Left hindlimb (tissue), 1 donor: ENCODE results near the gene N4BP2.

Experiments
- DNase-seq: peaks from one replicate; pipeline ENCODE4 v3.0.0-alpha.2; 2018

The N4BP2 gene

DNA sequence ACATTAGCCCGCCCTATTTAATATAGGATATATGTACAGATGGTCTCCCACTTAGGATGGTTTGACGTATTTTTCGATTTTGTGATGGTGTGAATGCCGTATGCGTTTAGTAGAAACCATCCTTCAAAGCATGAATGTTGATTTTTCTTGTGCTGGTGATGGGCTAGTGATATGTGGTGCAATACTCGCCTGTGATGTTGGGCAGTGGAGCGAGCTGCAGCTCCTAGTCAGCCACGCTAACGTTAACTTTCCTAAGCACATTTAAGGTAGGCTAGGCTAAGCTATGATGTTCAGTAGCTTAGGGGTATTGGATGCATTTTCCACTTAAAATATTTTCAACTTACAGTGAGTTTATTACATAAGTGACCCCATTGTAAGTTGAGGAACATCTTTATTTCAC, 103.6 kb downstream of the N4BP2 start:
- no peak for DNase-seq

DNA sequence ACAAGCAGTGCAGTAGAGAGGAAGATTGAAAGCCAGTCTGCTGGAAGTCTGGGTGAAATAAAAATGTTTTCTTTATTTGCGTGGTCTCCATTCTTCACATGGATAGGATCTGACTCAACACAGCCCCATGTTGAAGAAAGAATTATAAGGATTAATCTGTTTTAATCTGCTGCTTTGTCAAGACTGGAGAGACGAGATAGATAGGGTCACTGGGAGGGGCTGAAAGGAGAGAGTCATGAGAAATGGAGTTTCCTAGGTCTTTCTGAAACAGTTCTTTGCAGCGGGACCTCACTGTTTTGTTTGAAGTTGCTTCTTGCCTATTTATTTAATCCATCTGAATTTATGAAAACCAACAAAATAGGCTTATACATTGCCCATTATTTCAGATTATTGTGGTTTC, 107.8 kb downstream of the N4BP2 start:
- no peak for DNase-seq

DNA sequence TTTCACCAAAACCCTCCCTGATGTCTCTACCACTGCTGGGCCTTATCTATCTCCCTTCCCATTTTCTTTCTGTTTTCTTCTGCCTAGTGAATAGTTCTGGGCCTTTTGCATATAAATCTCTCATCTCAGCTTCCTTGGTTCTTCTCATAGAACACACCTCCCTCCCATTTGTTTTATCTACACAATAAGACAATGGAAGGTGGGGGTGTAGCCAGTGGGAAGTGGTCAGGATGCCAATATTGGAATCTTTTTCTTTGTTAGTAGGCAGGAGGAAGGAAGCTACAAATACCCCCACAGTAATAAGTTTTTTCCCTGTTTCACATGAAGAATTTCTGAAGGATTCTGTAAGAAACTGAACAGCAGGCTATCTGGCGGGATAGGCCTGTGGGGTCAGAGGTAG, 109.3 kb downstream of the N4BP2 start:
- no peak for DNase-seq

DNA sequence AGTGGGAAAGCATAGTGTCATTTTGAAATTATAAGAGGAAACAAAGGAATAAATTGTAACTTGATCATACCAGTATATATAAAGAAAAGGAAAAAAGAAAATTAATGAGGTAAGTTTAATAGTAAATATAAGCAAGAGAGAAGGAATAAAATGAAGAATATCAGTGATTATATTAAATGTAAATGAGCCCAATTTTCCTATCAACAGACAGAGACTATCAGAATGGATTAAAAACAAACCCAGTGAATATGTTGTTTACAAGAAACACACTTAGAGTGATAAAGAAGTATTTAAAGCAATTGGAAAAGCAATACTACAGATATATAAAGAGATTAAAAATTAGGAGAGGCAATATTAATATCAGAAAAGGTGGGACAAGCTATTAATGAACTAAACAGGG, 111.4 kb downstream of the N4BP2 start:
- no peak for DNase-seq

DNA sequence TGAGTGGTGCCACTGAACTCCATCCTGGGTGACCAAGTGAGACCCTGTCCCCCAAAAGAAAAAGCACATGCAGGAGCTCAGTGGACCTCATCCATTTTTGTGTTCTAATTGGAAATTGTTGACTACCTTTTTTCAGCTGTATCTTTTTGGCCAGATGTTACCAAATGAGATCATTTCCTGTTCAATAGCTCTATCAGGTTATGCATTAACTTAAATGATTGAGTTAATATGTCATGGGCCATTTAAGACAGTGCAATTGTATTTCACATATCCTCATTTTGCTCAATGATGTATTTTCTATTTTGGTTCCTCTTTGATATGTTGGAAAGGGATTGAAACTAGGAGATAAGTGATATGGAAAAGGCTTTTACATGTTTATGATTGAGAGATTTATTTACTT, 113.9 kb downstream of the N4BP2 start:
- no peak for DNase-seq

DNA sequence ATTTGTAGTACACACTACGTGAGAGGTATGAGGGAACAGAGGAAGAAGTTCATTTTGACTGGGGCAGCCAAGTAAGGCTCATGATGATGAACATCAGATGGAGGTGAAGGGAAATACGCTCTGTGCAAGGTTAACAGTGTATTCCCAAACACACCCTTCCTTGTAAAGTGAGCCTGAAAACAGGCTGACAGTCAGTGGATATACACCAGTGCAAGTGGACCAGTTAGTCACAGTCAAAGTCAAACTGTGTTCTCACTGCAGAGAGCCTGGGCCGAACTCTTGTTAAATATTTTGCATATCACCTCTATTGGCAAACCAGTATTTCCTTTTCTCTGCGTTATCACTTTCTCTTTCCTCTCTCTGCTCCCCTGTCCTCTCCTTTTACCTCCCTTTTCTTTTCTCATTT, 116.8 kb downstream of the N4BP2 start:
- DNase-seq: no peak

DNA sequence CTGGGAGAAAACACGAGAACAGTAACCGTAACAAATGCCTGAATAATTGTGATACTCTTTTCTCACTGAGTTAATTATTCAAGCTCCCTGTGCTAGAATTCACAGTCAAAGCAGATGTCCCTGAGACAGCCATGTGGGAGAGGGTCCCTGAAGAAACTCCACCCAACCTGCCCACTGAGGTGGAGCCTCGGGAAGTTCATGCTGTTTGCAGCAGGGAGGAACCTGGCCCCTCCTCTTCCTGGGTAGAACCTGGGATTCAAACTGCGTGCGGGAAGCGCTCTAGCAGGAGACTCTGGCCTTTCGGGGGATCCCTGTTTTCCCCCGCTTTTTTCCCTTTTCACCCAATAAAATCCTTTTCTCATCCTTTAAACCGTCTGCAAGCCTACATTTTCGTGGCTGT, 120.0 kb downstream of the N4BP2 start:
- no peak for DNase-seq

DNA sequence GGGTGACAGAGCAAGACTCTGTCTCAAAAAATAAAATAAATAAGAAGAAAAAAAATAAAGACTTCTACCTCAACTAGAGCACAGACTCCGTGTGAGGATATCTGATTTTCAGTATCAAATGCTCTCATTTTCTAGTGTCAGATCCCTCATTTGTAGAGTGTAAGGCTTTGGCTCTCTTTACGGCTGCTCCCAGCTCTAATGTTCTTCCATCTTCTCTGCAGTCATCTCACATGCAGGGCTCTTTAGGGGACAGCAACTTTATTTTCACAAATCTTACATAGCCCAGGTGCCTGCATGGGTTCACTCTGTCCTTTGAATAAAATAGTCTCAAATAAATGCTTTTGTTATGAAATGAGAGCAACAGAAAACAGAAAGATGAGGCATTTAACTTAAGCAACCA, 120.9 kb downstream of the N4BP2 start:
- no peak for DNase-seq

DNA sequence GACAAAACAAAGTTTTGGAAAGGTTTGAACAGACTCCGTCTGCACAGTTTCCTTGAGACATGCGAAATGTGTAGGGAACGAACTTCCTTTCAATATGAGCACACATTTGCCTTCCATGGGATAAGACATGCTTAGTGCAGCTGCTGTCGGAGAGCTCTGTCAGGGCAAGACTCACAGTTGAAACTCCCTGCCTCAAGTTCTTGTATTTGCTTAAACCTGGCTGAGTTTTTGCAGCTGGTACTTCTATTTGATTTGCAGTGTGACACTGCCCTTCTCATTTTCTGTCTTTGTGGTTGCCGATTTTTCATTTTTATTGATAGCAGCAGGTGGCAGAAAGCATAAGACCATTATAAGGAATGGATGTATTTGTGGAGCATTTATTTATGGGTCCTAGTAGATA, 122.0 kb downstream of the N4BP2 start:
- no peak for DNase-seq

DNA sequence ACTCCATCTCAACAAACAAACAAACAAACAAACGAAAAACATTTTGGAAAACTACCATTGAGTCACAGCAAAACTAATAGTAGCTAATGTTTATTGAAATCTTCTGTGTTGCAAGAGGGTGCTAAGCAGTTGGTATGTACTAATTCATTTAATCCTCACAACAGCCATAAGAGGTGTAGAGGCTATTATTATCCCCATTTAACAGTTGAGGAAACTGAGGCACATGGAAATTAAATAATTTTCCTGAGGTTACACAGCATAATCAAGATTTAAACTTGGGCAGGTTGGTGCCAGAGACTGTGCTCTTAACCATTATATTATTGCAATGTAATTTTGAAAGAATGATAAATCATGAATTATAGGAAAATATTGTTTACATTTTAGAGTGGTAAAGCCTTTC, 122.7 kb downstream of the N4BP2 start:
- DNase-seq: no peak

DNA sequence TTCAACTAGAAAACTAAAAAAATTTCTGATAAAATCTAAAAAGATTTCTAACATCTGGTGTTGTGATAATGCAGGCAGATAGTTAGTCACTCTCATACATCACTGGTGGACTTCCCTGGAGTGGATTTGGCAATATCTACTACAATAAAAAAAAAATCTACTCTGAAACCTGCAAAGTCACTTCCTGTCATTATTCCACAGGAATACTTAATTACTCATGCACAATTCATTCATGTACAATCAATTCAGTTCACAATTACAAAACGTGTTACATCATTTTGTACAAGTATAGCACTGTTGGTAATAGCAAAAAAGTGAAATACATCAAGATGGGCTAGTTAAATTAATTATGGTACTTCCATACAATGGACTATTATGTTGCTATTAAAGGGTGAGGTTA, 123.7 kb downstream of the N4BP2 start:
- DNase-seq: no peak

DNA sequence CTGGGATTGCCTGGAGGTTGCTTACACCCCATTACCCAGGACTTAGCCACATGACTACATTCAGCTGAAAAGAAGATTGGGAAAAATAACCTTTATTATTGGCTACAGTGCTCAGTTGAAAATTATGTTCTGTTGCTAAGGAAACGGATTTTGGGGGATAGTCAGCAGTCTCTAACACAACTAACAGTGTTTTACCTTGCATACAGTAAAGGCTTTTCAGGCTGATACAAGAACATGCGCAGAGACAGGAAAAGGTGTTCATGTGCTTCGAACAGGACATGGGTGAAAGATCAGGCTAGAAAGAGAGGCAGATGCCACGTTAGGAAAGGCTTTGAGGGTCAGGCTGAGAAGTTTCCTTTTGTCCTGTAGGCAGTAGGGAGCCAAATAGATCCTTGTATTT, 125.4 kb downstream of the N4BP2 start:
- DNase-seq: no peak

DNA sequence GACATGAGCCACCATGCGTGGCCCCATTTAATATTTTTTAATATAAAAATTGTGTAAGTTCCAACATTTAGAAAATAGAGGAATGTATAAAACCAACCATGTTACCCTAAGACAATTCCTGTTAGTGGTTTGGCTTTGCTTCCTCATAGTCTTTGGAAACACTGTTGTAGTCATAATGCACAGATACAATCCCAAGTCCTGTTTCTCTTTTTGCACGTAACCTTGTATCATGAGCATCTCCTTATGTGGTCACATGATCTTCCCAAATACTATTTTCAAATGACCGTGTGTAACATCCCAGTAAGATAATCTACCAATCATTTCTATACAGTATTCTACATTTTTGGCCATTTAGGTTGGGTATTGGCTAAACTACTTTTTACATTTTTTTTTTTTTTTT, 126.3 kb downstream of the N4BP2 start:
- no peak for DNase-seq

DNA sequence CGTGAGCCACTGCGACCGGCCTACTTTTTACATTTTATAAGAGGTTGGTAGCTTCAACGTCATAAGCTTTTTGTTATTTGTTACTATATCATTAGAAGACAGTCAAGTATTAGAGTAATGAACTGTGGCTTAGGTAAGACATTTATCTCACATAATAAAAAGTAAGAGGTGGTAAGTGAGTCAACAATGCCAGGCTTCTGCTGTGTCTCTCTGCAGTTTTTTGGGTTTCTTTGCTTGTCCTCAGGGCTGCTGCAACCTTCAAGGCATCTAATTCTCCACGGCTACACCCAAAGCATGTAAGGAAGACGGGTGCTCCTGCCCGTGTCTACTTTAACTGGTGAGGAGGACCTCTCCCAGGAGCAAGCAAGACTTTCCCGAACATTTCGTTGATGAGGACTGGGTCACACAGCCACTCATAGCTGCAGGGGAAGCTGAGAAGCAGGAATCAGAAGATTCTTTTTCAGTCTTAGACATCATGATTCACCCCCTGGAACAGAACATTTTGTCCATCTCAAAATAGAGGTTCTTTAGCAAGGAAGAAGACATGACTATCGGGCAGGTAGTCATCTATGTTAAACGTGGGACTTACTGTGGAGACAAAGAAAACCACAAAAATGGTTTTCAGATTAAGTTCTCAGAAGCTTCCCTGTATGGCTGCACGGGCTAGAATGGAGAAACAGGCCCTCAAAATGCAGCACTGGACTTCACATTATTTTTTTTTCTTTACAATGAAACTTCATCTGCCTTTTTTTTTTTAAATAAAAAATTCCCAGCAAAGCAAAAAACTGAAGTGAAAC, 127.2 kb downstream of the N4BP2 start:
- DNase-seq: no peak

DNA sequence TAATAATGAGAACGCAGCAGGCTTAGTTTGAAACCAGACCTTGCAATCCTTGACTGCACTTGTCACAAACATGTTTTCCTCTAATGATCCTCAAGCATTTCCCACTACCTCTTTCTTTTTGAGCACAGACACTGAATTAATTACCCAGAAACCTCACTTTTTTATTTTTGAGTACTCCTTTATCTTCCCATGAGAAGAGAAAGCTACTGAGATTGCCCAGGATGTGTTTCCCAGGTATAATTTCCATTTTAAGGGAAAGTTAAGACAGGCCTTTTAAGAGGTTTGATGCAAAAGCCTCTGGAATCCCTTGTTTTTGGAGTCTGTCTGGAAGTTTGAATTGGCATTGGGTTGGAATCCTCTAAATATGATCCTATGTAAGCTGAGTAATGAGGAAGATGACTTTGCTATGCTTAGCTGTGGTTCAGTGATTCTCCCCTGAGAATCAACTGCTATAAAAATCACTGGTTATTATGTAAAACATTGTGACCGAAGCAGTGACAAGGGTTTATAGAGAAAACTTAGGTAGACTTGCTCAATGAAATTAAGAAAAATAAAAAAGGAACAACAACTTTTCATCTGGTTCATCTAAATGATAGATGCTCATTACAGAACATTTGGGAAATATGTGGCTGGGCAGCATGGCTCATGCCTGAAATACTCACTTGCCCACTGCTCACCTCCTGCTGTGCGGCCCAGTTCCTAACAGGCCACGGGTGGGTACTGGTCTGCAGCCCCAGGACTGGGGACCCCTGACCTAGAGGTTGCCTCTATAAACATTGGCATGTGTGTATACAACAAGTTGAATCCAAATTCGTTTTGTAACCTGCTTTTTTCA, 129.4 kb downstream of the N4BP2 start:
- no peak for DNase-seq

DNA sequence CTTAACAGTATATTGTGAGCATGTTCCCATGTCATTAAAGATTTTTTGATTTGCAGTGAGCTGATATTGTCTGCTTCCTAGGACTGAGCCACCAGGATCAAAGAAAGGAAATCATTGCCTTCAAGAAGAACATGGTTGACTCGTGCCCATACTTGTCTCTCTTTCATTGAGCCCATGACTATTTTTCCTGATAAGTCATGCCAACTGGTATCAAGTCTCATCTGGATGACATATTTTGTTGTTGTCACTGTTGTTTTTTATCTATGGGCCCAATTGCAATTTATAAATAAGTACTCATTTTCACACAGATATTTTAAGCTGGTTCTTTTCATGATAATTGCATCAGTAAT, 130.0 kb downstream of the N4BP2 start:
- no peak for DNase-seq

DNA sequence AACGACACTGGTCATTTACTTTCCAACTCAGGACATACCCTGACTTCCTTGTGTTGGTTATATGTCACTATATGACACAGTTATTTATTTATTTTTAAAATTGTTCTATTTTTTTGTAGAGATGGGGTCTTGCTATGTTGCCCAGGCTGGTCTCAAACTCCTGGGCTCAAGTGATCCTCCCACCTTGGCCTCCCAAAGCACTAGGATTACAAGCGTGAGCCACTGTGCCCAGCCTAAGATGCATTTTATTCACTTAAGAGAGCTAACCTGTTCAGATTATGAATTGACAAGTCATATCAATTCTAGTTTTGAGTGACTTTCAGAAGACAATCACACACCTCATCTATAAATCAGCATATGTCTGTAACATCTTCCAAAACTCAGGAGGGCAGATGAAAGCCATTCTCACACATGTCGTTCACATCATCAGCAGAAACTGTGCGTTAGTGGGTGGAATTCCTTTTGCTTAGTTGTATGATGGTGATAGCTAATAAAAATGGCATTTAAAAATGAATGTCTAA, 130.8 kb downstream of the N4BP2 start:
- DNase-seq: no peak

DNA sequence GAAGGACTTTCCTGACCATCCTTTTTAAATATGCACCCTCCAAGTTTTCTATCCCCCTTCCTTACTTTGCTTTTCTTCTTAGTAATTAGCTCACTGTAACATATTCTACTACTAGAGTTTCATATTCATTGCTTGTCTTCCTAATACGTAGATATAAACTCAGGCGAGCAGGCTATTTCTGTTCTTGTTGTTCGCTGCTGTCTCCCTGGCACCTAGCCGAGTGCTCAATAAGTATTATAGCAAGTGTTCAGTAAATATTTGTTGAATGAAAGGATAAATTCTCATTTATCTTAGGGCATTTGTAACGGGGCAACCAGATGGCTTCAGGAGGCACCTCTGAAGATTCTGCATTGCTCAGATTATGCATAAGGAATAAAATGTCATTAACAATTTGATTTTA, 133.4 kb downstream of the N4BP2 start:
- no peak for DNase-seq

DNA sequence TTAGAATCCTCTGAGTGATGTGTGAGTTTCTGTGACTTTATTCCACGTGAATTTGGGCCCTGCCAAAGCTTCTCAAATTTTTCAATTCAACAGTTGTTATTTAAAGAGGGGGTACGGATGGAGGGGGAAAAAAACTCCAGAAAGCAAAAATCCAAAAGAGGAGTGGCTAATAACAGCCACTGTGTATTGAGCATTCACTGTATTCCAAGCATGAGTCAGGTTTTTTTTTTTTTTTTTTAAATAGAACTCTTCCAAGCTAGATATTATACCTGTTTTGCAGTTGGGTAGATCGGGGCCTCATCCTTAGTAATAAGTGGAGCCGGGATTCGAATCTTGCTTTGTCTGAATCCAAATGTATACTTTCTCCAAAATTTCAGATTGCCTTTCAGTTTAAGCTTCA, 133.8 kb downstream of the N4BP2 start:
- DNase-seq: no peak

DNA sequence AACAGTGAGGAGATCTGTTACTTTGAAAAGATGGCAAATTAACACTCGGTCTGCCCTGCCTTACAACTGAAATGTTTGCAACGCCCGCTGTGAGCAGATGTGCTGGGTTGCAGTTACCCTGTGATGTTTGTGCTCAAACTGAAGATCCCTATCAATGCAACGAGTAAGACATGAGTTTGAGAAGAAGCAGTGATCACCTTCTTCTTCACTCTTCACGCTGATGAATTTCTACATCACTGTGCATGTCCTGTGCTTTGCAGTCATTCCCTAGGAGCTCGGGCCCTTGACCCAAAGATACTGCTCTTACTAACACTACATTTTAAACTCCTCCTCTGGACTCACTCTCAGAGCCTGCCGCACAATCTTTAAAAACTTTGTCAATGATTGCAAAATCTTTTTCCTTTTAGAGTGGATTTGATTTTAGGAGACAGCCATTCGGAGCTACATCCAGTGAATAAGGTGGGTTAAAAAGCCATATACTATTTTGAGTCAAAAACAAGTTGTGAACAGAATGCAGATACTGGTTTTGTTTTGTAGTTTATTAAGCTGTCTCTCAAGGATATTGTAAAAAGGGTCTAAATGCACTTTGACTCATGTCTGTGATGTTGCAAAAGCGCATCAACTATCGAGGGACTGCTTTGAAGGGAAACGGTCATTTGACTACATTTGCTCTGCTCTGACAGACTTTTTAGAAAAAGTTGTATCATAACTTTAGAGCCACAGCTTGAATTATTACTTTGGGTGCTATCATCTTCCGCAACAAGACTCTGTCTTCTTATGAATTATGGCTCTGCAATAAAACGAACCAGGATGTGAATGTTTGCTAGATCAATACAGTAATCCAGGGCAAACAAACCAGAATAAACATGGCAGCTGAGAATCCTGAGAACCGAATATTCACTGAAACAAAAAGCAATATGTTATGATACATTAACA, 134.5 kb downstream of the N4BP2 start:
- no peak for DNase-seq

DNA sequence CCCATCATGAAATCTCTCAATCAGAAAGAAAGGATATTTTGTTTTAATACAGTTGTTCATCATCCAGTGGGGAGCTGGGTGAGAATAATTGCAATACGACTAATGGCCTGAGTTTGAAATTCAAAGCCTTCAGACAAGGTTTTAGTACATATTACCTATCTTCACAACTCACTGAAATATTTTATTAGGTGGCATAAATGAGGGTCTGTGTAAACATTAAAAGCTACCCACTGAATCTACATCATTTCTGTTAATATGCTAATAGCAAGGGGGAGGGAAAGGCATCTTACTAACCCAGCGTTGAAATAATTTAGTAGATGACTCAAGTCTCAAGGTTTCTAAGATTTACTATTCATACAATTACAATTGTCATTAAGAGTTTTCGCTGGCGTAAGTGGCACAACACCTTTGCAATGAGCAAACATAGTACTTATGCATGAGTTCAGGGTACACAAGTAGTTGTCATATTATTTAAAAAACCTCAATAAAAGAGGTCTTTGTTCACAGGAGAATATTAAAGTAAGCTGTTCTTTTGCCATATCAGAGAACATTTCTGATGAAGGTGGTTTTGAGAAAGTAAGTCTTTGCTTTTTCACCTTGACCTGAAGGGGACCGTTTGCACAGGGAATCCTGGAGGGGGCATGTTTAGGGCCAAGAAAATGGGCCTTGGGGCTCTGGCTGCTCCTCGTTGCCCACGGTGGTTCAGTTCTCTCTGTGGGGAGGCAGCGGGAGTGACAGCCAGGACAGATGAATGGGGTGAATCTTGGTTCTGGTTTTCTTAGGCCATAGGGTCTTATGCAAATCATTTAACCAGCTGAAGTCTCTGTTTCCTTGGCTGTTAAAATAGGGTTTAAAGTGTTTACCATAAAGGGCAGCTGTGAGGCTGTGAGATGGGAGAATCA, 135.7 kb downstream of the N4BP2 start:
- no peak for DNase-seq

DNA sequence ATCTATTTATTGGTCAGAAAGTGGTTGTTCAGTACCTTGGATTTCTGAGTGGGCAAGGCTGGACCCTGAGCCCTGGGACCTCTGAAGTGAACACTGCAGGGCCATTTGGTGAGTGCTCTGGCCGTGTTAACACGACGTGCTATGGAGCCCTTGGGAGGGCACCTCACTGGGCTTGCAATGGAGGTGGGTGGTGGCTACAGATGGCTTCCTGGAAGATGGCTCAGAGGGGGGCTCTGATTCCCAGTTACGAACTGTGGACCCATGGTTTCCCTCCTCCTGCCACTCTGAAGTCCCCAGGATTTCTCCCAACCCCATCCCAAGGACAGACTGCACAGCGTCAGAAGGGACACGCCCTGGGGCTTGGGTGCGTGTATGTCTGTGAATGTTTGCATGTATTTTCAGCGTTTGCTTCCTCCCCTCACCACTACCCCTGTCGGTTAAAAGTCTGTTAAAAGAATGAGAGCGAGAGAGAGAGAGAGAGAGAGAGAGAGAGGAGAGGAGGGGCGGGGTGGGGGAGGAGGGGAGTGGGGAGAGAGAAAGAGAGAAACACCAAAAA, 136.4 kb downstream of the N4BP2 start:
- no peak for DNase-seq
